GM19023 (cell line): Measurements from ENCODE around the gene TEDC1.

Source experiments
- ATAC-seq: cut with Tn5 transposase; IDR thresholded peaks from one replicate; pipeline ENCODE4 v1.9.1; 2021; ENCODE audit warnings: mild to moderate bottlenecking, moderate library complexity; ENCODE audit not compliant: unreplicated experiment

Gene TEDC1

DNA sequence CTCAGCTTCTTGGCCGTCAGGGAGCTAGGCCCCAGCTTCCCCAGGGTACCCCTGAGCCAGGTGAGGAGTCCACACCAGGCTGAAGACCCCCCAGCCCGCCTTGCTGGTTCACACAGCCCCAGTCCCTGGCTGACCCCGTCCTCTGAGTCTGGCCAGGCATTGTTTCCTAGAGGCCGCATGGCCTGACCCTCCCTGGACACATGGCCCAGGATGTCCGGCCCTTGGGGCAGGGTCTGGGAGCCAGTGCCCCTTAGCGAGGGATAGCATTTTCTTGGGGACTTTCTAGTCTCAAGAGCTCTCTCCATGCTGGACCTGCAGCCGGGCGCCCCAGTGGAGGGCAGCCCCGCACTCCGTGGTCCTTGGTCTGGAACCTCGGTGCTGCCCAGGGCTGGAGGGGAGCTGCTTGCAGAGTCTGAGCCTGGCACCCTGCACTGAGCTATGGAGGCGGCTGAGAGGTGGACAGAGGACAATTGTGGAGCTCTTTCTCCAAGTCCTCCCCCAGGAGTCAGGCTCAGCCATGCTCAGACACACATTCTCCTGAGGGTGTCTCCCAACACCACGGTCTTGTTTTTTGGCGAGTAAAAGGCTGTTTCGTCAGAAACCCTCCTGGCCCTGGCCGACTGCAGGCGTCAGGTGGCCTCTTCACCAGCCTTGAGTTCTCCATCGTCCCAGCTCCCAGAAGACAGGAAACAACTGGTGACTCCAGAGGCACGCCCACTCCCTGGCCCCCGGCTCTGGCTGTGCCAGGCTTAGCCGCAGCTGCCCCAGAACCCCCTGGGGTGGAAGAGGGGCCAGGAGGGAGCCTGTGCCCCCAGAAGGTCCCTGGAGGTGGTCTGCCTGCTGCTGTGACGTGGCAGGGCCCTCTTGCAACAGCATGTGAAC lies 34.1 kb upstream of the TEDC1 start:
- no peak for ATAC-seq

DNA sequence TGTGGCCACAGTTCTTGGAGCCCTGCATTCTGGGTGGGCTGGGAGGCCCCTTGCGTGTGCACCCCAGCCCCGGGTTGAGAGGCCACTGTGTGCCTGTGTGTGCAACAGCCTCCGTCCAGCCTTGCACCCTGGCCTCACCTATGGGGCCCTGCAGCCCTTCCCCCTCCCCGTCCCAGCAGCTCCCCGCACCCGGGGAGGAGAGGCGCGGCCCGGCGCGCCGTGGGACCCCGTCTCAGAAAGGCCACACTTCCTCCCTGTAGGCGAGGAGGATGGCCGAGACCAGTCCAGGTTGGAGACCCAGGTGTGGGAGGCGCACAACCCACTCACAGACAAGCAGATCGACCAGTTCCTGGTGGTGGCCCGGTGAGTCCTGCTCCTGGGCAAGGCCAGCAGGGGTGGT lies 33.0 kb upstream of the TEDC1 start:
- no peak for ATAC-seq

DNA sequence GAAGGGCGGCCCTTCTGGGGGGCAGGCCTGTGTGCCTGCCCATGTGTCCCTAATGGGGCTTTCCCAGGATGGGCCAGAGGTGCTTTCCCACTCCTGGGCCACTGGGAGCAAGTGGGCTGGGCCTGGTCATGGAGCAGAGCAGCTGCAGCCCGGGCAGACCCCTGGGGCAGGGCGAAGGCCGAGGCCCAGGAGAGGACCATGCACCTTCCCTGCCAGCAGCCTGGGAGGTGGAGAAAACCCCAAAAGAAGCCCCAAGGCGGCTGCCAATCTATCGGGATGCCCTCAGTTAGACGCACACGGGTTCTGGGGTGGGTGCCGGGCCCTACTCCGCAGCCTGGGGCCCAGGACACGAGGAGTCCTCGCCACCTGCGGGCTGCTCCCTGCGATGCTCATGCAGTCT lies 32.5 kb upstream of the TEDC1 start:
- no peak for ATAC-seq

DNA sequence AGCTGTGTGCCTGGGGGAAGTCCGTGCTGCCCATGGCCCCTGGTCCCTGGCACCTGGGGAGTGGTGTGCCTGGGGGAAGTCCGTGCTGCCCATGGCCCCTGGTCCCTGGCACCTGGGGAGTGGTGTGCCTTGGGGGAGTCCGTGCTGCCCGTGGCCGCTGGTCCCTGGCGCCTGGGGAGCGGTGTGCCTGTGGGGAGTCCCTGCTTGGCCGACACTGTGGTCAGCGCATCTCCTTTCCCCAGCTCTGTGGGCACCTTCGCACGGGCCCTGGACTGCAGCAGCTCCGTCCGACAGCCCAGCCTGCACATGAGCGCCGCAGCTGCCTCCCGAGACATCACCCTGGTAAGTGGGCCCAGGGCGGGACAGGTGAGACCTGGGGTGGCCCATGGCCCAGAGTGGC lies 30.9 kb upstream of the TEDC1 start:
- no peak for ATAC-seq

DNA sequence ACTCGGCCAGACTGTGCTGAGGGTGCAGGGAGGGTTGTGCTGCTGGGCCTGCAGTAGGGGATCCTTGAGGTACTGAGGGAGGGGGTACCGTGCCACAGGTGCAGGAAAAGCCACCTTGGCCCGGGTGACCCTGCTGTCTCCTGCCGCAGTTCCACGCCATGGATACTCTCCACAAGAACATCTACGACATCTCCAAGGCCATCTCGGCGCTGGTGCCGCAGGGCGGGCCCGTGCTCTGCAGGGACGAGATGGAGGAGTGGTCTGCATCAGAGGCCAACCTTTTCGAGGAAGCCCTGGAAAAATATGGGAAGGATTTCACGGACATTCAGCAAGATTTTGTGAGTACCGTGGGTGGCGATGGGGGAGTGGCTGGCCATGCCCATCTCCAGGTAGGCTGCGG lies 30.4 kb upstream of the TEDC1 start:
- no peak for ATAC-seq

DNA sequence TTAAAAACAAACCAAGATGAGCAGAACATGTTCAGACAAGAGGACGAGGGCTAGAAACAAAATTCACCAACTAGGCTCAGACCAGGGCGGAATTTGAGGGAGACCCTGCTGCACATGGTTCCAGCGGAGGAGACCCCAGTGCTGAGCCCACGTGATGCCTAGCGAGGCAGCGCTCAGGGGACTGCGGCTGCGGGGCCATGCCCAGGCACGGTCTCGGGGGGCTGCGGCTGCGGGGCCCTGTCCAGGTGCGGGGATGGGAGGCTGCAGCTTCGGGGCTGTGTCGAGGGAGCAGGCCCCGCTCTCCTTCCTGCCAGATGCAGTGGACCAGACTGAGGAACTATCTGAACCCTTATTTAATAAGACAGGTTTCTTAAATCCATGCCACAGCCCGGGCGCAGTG lies 29.1 kb upstream of the TEDC1 start:
- ATAC-seq = no peak

DNA sequence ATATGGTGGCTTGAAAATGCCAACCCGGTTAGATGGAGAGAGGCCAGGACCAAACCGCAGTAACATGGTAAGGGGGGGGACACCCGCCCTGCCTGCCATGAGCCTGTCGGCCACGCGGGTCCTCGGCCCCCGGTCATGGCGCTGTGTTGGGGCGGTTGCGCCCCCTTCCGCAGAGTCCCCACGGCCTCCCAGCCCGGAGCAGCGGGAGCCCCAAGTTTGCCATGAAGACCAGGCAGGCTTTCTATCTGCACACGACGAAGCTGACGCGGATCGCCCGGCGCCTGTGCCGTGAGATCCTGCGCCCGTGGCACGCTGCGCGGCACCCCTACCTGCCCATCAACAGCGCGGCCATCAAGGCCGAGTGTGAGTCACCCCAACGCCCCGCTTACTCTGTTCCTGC lies 26.5 kb upstream of the TEDC1 start:
- no peak for ATAC-seq

DNA sequence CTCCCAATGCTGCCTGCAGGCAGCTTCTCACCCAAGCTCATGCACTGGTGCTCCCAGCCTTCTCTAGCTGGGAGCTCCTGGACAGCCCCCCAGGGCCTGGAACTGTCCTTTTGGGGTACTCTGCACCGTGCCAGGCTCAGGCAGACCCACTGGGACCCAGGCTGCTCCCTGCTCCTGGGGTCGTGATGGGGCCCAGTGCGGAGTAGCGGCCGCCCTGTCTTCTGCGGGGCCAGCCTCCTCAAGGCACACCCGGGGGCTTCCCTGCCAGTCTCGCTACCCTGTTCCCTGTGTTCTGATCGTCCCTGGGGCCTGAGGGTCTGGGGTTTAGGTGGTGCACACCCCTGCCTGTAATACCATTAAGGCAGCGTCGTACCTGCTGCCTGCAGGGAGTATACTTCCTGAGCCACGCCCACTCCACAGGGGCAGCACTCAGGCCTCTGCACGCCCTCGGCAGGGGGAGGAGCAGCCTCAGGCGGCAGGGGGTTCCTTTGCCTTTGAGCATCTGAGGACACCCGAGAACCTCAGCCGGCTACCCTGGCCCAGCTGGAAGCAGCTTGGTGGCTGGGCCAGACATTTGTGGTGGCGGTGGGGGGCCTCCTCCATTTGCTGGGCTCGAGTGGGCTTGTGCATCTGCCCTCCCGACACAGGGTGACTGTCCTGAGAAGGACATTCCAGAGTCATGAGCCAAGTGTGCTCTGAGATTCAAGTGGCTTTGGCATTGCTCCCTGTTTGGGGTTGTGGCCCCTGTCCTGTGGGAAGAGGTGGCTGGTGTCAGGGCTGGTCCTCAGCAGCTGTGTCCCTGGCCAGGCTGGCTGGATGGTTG lies 25.6 kb upstream of the TEDC1 start:
- ATAC-seq = no peak

DNA sequence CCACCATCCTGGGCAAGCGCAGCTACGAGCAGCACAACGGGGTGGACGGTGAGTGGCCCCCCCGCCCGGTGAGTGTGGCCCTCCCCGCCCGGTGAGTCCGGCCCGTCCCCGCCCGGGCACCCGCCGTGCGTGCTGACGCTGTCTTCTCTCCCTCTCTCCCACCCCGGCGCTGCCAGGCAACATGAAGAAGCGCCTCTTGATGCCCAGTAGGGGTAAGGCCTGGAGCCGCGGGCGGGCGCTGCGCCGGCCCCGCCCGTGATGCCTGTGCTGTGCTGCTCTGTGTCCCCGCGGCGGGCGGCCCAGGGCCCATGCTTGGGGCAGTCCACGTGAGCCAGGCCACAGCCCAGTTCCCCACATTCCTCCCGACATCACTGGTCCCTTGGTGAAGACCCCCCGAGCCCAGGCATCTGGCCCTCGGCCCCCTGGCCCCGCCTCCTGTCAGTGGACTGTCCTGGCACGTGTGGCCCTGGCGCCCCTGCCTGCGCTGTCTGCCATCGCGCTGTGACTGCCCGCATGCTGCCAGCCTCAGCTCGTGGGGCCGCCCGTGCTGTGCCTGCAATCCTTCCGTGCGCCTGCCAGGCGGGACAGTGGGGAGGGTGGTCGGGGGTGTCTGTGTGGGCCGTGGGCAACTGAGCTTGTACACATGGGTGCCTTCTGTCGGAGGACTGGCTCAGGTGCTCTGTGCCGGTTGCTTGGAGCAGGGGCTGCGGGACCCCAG lies 24.4 kb upstream of the TEDC1 start:
- ATAC-seq = no peak

DNA sequence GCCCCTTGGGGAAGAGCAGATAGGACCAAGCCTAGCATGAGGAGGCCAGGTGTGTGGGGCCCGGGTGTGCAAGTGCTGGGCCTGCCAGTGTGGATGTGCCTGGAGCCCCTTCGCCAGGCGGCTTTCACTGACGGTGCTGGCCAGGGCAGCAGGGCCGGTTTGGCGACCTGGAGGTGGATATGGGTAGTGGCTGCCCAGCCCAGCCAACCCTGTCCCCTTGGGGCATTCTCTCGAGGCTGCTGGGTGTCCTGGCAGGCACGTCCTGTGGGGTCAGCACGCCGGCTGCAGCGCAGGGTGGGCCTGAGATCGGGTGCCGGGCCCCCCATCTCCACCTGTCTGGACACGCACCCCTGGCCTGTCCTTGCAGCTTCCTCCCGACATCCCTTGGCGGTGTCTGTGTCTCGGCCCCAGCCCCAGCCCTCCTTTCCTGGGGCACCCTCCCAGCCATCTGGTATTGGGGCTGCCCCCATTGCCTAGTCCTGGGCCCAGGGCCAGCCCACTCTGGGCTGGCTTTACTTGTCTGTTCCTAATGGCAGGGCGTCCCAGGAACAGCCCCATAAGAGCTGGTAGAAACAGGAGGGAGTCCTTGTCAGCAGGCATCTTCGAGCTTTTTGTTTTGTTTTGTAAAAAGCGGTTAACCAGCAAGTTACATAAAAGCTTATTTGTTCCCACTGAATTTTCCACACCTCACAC lies 23.7 kb upstream of the TEDC1 start:
- no peak for ATAC-seq

DNA sequence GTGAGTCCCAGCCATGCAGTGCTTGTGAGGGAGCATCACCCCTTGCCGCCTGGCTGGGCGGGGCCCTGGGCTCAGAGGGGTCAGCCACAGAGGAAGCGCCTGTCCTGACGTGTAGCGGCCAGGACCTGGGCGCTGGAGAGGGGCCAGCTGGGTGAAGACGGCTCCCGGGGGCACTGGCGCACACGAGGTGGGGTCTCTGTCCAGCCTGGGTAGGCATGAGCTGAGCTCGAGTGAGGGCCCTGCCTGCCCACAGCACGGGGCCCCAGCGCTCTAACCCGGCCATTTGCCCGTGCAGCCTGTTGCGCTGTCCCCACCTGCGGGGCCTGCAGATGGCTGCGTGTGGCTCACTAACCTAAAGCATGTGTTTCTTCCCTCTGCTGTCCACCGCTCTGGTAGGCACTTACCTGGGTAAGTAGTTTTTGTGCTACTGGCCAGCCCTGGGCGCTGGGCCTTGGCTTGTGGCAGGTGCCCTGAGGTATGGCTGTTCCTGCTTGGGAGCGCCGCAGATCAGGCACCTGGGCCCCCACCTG lies 23.0 kb upstream of the TEDC1 start:
- no peak for ATAC-seq

DNA sequence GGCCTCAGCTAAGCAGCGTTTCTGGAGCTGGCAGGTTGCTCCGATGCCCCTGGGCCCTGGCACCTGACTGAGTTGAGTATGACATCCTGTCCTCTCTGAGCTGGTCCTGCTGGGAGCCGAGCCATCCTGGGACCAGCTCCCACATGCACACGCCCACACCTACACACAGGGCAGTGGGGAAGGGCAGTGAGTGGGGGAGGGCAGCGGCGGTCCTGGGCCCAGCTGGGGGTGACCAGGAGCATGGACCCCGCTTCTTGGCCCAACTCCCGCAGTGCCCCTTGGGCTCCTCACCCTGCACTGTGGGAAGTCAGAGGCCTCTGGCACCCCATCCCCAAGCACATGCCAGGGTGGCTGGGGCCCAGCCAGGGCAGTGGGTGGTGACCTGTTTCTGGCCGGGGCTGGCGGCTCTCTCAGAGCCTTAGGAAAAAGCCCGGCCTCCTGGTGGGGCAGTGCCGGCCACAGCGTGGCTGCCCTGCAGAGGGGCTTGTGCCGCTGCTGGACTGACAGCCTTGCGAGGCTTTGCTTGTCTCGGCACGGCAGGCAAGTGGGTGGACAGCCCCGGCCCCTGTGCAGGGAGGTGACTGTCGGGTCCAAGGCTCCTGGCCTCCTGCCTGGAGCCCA lies 22.3 kb upstream of the TEDC1 start:
- ATAC-seq = no peak

DNA sequence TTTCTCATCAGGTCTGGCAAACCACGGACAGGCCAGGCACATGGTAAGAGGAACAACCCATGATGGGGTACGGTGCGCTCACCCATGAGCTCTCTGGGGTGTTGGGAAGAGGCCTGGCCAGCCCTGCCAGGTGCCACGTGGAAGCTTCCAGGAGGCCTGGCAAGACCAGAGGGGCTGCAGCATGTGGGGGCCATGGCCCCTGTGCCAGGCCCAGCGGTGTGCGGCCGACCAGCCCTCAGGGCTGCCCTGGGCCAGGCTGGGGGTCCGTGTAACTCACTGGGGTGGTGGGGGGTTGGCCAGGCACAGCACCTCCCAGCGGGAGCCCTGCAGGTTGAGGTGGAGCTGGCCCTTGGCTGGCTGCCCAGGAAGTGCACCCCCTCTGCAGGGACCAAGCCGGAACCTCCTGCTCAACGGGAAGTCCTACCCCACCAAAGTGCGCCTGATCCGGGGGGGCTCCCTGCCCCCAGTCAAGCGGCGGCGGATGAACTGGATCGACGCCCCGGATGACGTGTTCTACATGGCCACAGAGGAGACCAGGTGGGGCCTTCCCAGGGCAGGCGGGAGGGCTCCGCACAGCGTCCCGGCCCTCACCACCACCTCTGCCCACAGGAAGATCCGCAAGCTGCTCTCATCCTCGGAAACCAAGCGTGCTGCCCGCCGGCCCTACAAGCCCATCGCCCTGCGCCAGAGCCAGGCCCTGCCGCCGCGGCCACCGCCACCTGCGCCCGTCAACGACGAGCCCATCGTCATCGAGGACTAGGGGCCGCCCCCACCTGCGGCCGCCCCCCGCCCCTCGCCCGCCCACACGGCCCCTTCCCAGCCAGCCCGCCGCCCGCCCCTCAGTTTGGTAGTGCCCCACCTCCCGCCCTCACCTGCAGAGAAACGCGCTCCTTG lies 21.3 kb upstream of the TEDC1 start:
- no peak for ATAC-seq

DNA sequence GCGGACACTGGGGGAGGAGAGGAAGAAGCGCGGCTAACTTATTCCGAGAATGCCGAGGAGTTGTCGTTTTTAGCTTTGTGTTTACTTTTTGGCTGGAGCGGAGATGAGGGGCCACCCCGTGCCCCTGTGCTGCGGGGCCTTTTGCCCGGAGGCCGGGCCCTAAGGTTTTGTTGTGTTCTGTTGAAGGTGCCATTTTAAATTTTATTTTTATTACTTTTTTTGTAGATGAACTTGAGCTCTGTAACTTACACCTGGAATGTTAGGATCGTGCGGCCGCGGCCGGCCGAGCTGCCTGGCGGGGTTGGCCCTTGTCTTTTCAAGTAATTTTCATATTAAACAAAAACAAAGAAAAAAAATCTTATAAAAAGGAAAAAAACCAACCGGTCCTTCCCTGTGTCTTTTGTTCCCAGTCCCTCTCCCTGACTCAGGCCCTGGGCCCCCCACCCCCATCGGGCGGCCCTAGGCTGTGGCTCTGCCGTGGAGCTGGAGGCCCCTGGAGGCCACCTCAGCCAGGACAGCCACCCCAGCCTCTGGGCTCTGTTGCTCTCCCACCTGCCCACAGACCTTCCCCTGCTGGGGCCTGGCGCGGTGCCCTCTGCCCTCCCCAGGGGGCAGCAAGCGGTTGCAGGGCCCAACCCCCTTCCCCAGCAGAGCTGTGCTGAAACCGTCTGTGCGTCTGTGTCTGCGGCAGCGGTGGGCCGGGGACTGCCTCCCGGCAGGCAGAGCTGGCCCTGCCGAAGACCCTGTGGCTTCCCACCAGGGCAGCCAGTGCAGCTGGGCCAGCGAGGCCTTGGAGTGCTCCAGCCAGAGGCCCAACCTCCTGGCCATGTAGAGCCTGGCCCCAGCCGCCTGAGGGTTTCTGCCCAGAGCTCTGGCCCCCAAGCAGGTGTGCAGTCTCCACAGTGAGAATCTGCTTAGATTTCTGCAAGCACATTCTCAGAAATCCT lies 20.4 kb upstream of the TEDC1 start:
- no peak for ATAC-seq

DNA sequence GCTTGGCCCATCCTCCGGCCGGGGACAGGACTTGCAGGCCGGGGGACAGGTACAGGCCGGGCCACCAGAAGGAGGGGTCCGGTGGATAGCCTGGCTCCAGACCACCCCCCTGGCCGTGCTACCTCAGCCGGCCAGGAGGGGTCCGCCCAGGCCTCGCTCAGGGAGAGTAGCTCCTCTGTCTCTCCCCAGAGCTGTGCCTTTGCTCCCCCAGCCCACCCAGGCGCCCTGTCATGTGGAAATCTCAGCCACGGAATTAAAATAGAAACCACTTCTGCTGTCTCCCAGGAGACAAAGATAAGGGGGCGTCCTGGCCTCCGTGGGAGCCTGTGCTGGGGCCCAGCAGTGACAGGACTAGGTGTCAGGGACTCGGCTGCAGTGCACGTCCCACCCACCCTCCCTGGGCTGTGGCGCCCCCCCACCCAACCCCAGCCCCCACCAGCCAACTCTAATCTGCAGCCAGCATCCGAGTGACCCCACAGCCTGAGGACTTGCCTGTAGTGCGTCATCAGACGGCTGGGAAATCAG lies 19.7 kb upstream of the TEDC1 start:
- no peak for ATAC-seq

DNA sequence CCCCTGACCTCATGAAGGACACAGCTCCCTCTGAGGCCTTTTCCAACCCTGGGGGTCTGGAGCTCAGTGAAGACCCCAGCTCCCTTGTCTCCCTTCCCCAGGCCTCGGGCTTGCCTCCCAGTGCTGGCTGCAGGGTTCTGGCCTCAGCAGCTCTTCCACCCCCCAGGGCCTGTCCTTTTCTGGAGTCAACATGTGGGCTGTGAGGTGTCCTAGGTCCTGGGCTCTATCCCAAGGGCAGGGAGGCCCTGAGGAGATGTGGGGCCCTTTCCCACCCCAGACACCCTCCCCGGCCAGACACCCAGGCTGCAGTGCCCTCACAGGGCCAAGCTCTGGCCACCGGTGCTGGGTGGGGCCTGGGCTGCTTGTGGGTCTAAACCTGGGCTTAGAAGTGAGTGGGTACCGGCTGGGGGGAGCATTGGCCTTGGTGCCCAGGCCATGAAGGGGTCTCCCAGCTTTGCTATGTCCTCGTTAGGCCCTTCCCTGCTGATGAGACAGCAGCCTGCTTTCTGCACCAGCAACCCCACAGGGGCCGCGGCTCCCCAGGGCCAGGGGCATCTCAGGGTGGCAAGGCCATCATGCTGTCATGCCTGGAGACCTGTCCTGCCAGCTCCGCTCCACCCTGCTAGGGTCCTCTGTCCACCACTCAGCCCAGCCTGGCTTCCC lies 19.1 kb upstream of the TEDC1 start:
- ATAC-seq = no peak

DNA sequence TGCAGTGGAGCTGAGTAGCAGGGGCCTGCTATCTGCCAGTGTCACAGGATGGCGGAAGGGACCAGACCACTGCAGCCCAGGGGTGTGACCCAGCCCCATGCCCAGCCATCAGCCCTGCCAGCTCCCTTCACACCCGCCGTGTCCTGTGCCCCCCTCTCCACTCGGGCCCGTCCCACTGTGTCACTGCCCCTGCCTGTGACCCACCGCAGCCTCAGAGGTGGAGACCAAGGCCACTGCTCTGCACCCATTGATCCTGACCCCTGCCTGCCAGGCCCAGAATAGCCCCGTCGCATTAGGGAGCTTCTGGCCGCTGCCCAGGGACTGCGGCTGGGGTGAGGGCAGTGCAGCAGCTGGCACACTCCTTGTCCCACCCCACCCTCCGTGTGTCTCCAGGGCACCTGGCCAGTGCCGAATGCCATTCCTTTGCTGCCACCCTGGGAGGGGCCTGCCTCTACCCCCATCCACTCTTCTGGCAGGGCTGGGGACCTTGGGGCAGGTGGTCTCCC lies 18.5 kb upstream of the TEDC1 start:
- no peak for ATAC-seq
